ENCODE results near the gene ARL14EPL.
A peak's percentile ranks its signal among the peaks of the same experiment; 100 is the strongest.

ARL14EPL gene

GRCh38 chr5:116035123-116035522 is 2.9 kb downstream of the ARL14EPL start:
- Histone ChIP-seq H3K4me3 (ENCODE audit: low read length) (no peak overlapping the region), H2AFZ (ENCODE audit: low read depth, low read length) (no peak overlapping the region), H3K4me2 (ENCODE audit: low read length) (no peak overlapping the region), H3K27ac (ENCODE audit: low read length) (no peak overlapping the region), H3K27me3 (ENCODE audit: low read depth, low read length) (peaks cover 7% of the 10 kb centered on the region), H3K4me1 (ENCODE audit: low read length) (peaks cover 42% of the 10 kb centered on the region), H3K36me3 (replicated peaks; ENCODE audit: low read depth, low read length) (no peaks in the 10 kb centered on the region), H3K79me2 (ENCODE audit: low read length) (no peaks in the 10 kb centered on the region), H4K20me1 (ENCODE audit: insufficient read depth, low read length) (no peaks in the 10 kb centered on the region), H3K9me3 (ENCODE audit: insufficient read depth, low read length) (no peaks in the 10 kb centered on the region), H3K9ac (ENCODE audit: low read length) (no peak overlapping the region)
- TF ChIP-seq CTCF (IDR thresholded peaks at IDR 0.05; ENCODE audit: low read depth, low read length) (no peak), EZH2phosphoT487 (IDR thresholded peaks at IDR 0.05; ENCODE audit: low read depth) (no peak)

- Histone ChIP-seq H4K20me1 (ENCODE audit: insufficient read depth, low read length) (no peaks in the 10 kb centered on the region), H3K27me3 (ENCODE audit: low read depth, low read length) (peaks cover 7% of the 10 kb centered on the region), H3K27ac (ENCODE audit: low read length) (no peak overlapping the region), H2AFZ (ENCODE audit: low read depth, low read length) (no peak overlapping the region), H3K79me2 (ENCODE audit: low read length) (no peaks in the 10 kb centered on the region), H3K4me1 (ENCODE audit: low read length) (peaks cover 35% of the 10 kb centered on the region), H3K36me3 (replicated peaks; ENCODE audit: low read depth, low read length) (no peaks in the 10 kb centered on the region), H3K9me3 (ENCODE audit: insufficient read depth, low read length) (no peaks in the 10 kb centered on the region), H3K9ac (ENCODE audit: low read length) (no peak overlapping the region), H3K4me3 (ENCODE audit: low read length) (no peak overlapping the region), H3K4me2 (ENCODE audit: low read length) (no peak overlapping the region)
- TF ChIP-seq EZH2phosphoT487 (IDR thresholded peaks at IDR 0.05; ENCODE audit: low read depth) (no peak), CTCF (IDR thresholded peaks at IDR 0.05; ENCODE audit: low read depth, low read length) (peak; percentile 38; the same call in 1 of the 2 replicates)
Observed at GRCh38 chr5:116037236-116037822, 5.1 kb downstream of the ARL14EPL start.

GRCh38 chr5:116038817-116039216 is 6.5 kb downstream of the ARL14EPL start:
- H3K4me3 ChIP-seq (ENCODE audit: low read length), result 0 out of 2 replicates have a peak overlapping the region, but pooled peaks have one; percentile 13
- H3K9me3 ChIP-seq (ENCODE audit: insufficient read depth, low read length), result no peaks in the 10 kb centered on the region
- peaks cover 7% of the 10 kb centered on the region for H3K27me3 ChIP-seq (ENCODE audit: low read depth, low read length)
- no peaks in the 10 kb centered on the region for H4K20me1 ChIP-seq (ENCODE audit: insufficient read depth, low read length)
- H3K36me3 ChIP-seq (replicated peaks; ENCODE audit: low read depth, low read length), result no peaks in the 10 kb centered on the region
- peak overlapping the region; percentile 61 for H3K4me2 ChIP-seq (ENCODE audit: low read length)
- H3K27ac ChIP-seq (ENCODE audit: low read length), result no peak overlapping the region
- TF ChIP-seq CTCF (IDR thresholded peaks at IDR 0.05; ENCODE audit: low read depth, low read length), result no peak
- H3K4me1 ChIP-seq (ENCODE audit: low read length), result peaks cover 24% of the 10 kb centered on the region
- peak overlapping the region; percentile 94 for H2AFZ ChIP-seq (ENCODE audit: low read depth, low read length)
- no peaks in the 10 kb centered on the region for H3K79me2 ChIP-seq (ENCODE audit: low read length)
- no peak overlapping the region for H3K9ac ChIP-seq (ENCODE audit: low read length)

GRCh38 chr5:116042375-116042774 is 10.1 kb downstream of the ARL14EPL start:
- Histone ChIP-seq H4K20me1 (ENCODE audit: insufficient read depth, low read length) (no peaks in the 10 kb centered on the region), H3K9me3 (ENCODE audit: insufficient read depth, low read length) (no peaks in the 10 kb centered on the region), H3K4me3 (ENCODE audit: low read length) (no peak overlapping the region), H3K27me3 (ENCODE audit: low read depth, low read length) (no peaks in the 10 kb centered on the region; the same call in 1 of the 2 replicates), H2AFZ (ENCODE audit: low read depth, low read length) (no peak overlapping the region), H3K4me2 (ENCODE audit: low read length) (no peak overlapping the region), H3K9ac (ENCODE audit: low read length) (no peak overlapping the region), H3K79me2 (ENCODE audit: low read length) (no peaks in the 10 kb centered on the region), H3K27ac (ENCODE audit: low read length) (no peak overlapping the region), H3K36me3 (replicated peaks; ENCODE audit: low read depth, low read length) (no peaks in the 10 kb centered on the region), H3K4me1 (ENCODE audit: low read length) (peaks cover 13% of the 10 kb centered on the region)
- no peak for TF ChIP-seq CTCF (IDR thresholded peaks at IDR 0.05; ENCODE audit: low read depth, low read length)
- no peak for TF ChIP-seq EZH2phosphoT487 (IDR thresholded peaks at IDR 0.05; ENCODE audit: low read depth)
